HG03575 (cell line): Measurements from ENCODE around the gene VMP1.

Experiments used
- ATAC-seq: cut with Tn5 transposase; IDR thresholded peaks from one replicate; pipeline ENCODE4 v1.9.1; 2021; ENCODE audit not compliant: unreplicated experiment, insufficient number of reproducible peaks, low FRiP score; ENCODE audit errors: extremely low read depth

Gene VMP1

DNA sequence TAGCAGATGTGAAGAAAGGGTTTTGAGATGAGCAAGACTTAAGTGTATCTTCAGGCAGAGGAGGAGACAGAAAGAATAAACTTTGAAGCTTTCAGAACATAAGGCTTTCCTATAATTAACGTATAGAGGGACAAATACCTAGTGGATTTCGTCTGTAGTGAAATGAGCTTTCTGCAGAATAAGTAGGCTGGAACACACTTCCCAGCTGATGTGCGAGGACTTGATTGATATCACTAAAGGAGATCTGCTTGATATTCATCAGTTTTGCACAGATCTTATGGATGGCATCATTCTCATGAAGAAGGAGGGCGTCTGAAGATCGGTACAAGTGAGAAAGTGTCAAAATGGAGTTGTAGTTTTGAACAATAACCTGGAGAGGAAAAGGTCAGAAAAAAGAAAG lies 170.5 kb downstream of the VMP1 start:
- ATAC-seq = no peak

DNA sequence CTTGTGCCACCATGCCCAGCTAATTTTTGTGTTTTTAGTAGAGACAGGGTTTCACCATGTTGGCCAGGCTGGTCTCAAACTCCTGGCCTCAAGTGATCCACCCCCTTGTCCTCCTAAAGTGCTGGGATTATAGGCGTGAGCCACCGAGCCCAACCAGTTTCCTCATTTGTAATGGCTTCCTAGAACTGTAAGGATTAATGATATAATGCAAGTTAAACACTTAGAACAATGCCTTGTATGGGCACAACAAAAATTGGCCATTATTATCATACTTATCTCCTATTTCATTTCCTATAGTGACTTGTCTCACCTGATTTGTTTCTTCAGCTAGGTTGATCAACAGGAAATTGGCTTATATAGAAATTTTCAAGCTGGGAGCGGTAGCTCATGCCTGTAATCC lies 171.2 kb downstream of the VMP1 start:
- no peak for ATAC-seq

DNA sequence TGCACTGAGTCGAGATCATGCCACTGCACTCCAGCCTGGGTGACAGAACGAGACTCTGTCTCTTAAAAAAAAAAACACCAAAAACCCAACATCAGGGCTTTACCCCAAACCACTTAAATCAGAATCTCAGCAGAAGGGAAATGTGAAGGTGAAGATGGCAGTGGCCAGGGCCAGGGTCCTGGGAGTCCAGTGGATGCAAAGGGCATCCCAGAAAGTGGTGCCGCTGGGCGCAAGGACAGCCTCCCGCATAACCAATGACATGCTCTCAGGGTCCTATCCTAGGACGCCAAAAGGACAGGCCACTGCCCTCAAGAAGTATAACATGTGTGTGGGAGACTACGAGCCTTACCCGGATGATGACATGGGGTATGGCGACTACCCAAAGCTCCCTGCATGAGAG lies 177.4 kb downstream of the VMP1 start:
- no peak for ATAC-seq

DNA sequence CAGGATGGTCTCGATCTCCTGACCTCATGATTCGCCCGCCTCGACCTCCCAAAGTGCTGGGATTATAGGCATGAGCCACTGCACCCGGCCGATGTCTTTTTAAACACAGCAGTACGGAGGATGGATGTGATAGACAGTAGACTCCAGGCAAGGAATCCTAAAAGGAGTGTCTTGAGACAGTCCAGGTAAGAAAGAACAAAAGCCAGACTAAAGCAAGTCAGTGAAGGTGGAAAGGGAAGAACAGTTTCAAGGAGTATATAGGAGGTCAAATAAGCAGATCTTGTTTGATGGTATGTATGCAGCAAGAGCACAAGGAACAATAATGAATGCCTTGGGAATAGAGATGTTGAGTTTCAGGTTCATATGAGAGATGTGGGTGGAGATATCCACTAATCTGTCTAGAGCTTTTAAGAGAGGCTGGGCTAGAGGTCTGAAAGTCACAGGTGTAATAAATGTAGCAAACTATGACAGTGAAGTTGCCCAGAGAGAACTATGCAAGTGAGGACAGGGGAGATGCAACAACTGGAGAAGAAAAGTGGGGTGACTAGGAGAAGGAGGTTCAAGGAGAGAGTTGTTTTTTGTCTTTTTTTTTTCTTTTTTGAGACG lies 180.8 kb downstream of the VMP1 start:
- ATAC-seq = no peak

DNA sequence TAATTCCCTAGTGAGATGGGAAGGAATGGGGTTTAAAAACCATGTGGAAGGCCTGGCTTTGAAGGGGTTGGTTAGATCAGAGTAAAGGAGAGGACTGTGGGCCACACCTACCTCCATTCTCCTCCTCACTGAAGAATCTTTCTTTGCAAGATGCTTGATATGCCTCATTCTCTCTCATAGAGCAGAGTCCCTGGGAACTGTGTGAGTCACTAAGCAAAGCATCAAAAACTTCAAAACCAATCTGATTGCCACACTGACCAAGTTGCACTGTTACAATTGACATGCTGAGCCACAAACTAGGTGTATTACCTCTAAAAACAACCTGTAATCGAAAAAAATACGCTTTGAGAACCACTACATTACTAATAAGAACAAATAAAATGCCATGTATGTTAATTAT lies 183.3 kb downstream of the VMP1 start:
- no peak for ATAC-seq
